A673 (cell line): Measurements from ENCODE around the gene ABHD17A. TPM values are rescaled to one million over a fixed set of nuclear protein-coding genes. Genes with fewer than 3 reads are reported as not detected.

Experiments
- BruUV-seq: library from RNA; stranded (reverse); fragments of 400-500 nt; replicated peaks from 2 replicates; lab custom pipeline; 2021; lab: Mats Ljungman, UMichigan
- CTCF ChIA-PET: fragments of 300-600 bp; sonication (Branson Sonifier 250); formaldehyde crosslinking; loops from one replicate; lab custom pipeline; 2022; ENCODE audit warnings: antibody characterized with exemption; lab: Charles Lee
- POLR2A ChIA-PET: fragments of 300-600 bp; sonication (Branson Sonifier 250); formaldehyde crosslinking; loops from one replicate; lab custom pipeline; 2022; ENCODE audit warnings: antibody characterized with exemption; ENCODE audit not compliant: low non-redundant PET; lab: Charles Lee
- DNase-seq: peaks from one replicate; pipeline ENCODE4 v3.0.0-alpha.2; 2015; ENCODE audit warnings: low spot score
- H3K27ac ChIP-seq: fragments of 200-600 bp; sonication (generic); 2 replicates; pipeline ENCODE4 v1.5.1; 2016; ENCODE audit warnings: mixed run types, low read depth, mild to moderate bottlenecking, mixed read lengths, antibody characterized with exemption, low read length; ENCODE audit not compliant: poor library complexity, severe bottlenecking
- H3K27me3 ChIP-seq: fragments of 200-600 bp; sonication (generic); replicated peaks from 2 replicates; pipeline ENCODE4 v1.6.1; 2017; ENCODE audit warnings: mixed run types, low read depth, mild to moderate bottlenecking, mixed read lengths, antibody characterized with exemption, low read length; ENCODE audit not compliant: insufficient read depth, poor library complexity
- H3K36me3 ChIP-seq: fragments of 200-600 bp; sonication (generic); 2 replicates; pipeline ENCODE4 v1.6.1; 2016; ENCODE audit warnings: mixed run types, mild to moderate bottlenecking, mixed read lengths, antibody characterized with exemption, low read length; ENCODE audit not compliant: insufficient read depth, poor library complexity, severe bottlenecking
- H3K4me1 ChIP-seq: fragments of 200-600 bp; sonication (generic); 2 replicates; pipeline ENCODE4 v1.6.1; 2017; ENCODE audit warnings: mixed run types, mild to moderate bottlenecking, mixed read lengths, antibody characterized with exemption, low read length; ENCODE audit not compliant: insufficient read depth, poor library complexity, severe bottlenecking
- H3K4me3 ChIP-seq: fragments of 200-600 bp; sonication (generic); 2 replicates; pipeline ENCODE4 v1.5.1; 2016; ENCODE audit warnings: low read depth, mixed run types, mild to moderate bottlenecking, mixed read lengths, low read length; ENCODE audit not compliant: poor library complexity, severe bottlenecking
- H3K9me3 ChIP-seq: fragments of 200-600 bp; sonication (generic); 2 replicates; pipeline ENCODE4 v1.6.1; 2016; ENCODE audit warnings: mixed run types, low read depth, mild to moderate bottlenecking, mixed read lengths, antibody characterized with exemption, low read length; ENCODE audit not compliant: poor library complexity, severe bottlenecking
- CTCF ChIP-seq: fragments of 300-800, 200-600 bp; sonication (generic); conservative IDR thresholded peaks from 2 replicates; pipeline ENCODE4 v1.5.1; 2017; ENCODE audit warnings: low read depth, mild to moderate bottlenecking, antibody characterized with exemption, low read length, moderate library complexity, mixed read lengths
- EZH2 ChIP-seq: fragments of 200-600 bp; sonication (generic); IDR thresholded peaks from 2 replicates; pipeline ENCODE4 v1.6.1; 2017; ENCODE audit warnings: borderline replicate concordance, low read depth, mild to moderate bottlenecking, mixed read lengths, antibody characterized with exemption, low read length; ENCODE audit not compliant: poor library complexity, severe bottlenecking
- intact Hi-C: fragments of 100-400 bp; cut with micrococcal nuclease; formaldehyde crosslinking; loops from one replicate; pipeline ENCODE4 v1.10.0; 2022; ENCODE audit not compliant: unreplicated experiment
- total RNA-seq: library from RNA; stranded (reverse); gene quantifications from 2 replicates; pipeline ENCODE4 v1.2.3, GENCODE V29; 2021

ABHD17A gene
- total RNA-seq, 1 experiment from 2014 or later, result 56.9 TPM

GRCh38 chr19:1932395-1932794, 47.1 kb upstream of the ABHD17A start:
- H3K27me3 ChIP-seq, result no peaks in the 10 kb centered on the region
- peaks cover 4% of the 10 kb centered on the region for H3K4me1 ChIP-seq
- DNase-seq, result no peak
- no peak for TF ChIP-seq CTCF
- TF ChIP-seq EZH2, result no peak
- no peaks in the 10 kb centered on the region for H3K36me3 ChIP-seq
- intact Hi-C loops, result no loop called here
- no peak overlapping the region for H3K27ac ChIP-seq
- ChIA-PET CTCF (interaction anchor here (0.6 kb wide), 1 partner anchor 51 kb away, joined by 3 read pairs; no protein-coding TSS in a partner anchor), POLR2A (no interaction called here)
- peaks cover 3% of the 10 kb centered on the region for H3K9me3 ChIP-seq
- BruUV-seq, result no TSS peak
- H3K4me3 ChIP-seq, result no peak overlapping the region

- POLR2A ChIA-PET, result interaction anchor here (0.6 kb wide), 1 partner anchor 218 kb away, joined by 6 read pairs; no protein-coding TSS in a partner anchor
- H3K9me3 ChIP-seq, result peaks cover 3% of the 10 kb centered on the region
- H3K27ac ChIP-seq, result no peak overlapping the region
- CTCF ChIA-PET, result no interaction called here
- no TSS peak for BruUV-seq
- H3K4me1 ChIP-seq, result peaks cover 4% of the 10 kb centered on the region
- no peak overlapping the region for H3K4me3 ChIP-seq
- no peaks in the 10 kb centered on the region for H3K36me3 ChIP-seq
- no peaks in the 10 kb centered on the region for H3K27me3 ChIP-seq
- no peak for TF ChIP-seq EZH2
- no peak for TF ChIP-seq CTCF
- no peak for DNase-seq
- intact Hi-C loops, result no loop called here
Observed at GRCh38 chr19:1931445-1931844, 46.1 kb upstream of the ABHD17A start.

- TF ChIP-seq EZH2 (no peak), CTCF (peak; percentile 87)
- peaks cover 7% of the 10 kb centered on the region for H3K36me3 ChIP-seq
- BruUV-seq, result no TSS peak
- POLR2A ChIA-PET, result interaction anchor here (0.7 kb wide), 1 partner anchor 1840 kb away, joined by 5 read pairs; no protein-coding TSS in a partner anchor
- no peak overlapping the region for H3K27ac ChIP-seq
- DNase-seq, result peak; percentile 87
- CTCF ChIA-PET, result interaction anchor here (0.7 to 0.9 kb wide), 4 partner anchors 17 to 218 kb away, joined by 3 read pairs; no protein-coding TSS in a partner anchor
- no peaks in the 10 kb centered on the region for H3K27me3 ChIP-seq
- peaks cover 4% of the 10 kb centered on the region for H3K4me1 ChIP-seq
- intact Hi-C loops, result loop anchor here (2.0 kb wide), 1 partner anchor 140 kb away; no protein-coding TSS in a partner anchor
- peaks cover 3% of the 10 kb centered on the region for H3K9me3 ChIP-seq
- peak overlapping the region; percentile 36 for H3K4me3 ChIP-seq
Observed at GRCh38 chr19:1929021-1929742, 43.9 kb upstream of the ABHD17A start.
